Measurements from ENCODE around the gene TMCO4.

Gene TMCO4

GRCh38 chr1:19758227-19758830 lies 41.4 kb downstream of the TMCO4 start:
- ATAC-seq = peak; percentile 93
- TF ChIP-seq POU6F1 (CRISPR knock-in tag; IDR thresholded peaks at IDR 0.05; ENCODE audit: borderline replicate concordance, low read depth) = no peak
- TF ChIP-seq GLIS3 (CRISPR knock-in tag; IDR thresholded peaks at IDR 0.05) = peak; percentile 13; the same call in 1 of the 2 replicates
- TF ChIP-seq CREB5 (CRISPR knock-in tag; IDR thresholded peaks at IDR 0.05; ENCODE audit: low read depth) = 0 out of 2 replicates have a peak, but pooled peaks have one; percentile 38

DNA sequence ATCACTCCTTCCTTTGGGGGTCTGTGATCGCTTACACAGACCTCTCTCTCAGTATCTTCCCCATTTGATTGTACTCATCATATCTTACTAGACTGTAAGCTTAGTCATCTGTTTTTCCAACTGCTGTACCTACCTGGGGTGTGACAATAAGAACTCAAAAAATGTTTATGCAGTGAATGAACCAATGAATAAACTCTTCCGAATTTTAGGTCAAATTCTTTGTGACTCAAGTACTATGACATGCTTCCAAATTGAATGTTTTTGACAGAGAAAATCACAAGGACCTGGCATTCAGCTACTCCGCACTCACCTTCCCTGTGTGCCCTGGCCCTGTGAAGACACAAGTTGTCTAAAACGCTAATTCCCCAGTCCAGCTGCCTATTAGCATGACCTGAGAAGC lies 42.1 kb downstream of the TMCO4 start:
- no peak for TF ChIP-seq BACH2 (CRISPR knock-in tag; IDR thresholded peaks at IDR 0.05; ENCODE audit: borderline replicate concordance)
- TF ChIP-seq ZNF565 (CRISPR knock-in tag; conservative IDR thresholded peaks at IDR 0.05; ENCODE audit: low read depth) = no peak
- TF ChIP-seq, protein P1, sequence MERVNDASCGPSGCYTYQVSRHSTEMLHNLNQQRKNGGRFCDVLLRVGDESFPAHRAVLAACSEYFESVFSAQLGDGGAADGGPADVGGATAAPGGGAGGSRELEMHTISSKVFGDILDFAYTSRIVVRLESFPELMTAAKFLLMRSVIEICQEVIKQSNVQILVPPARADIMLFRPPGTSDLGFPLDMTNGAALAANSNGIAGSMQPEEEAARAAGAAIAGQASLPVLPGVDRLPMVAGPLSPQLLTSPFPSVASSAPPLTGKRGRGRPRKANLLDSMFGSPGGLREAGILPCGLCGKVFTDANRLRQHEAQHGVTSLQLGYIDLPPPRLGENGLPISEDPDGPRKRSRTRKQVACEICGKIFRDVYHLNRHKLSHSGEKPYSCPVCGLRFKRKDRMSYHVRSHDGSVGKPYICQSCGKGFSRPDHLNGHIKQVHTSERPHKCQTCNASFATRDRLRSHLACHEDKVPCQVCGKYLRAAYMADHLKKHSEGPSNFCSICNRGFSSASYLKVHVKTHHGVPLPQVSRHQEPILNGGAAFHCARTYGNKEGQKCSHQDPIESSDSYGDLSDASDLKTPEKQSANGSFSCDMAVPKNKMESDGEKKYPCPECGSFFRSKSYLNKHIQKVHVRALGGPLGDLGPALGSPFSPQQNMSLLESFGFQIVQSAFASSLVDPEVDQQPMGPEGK (CRISPR knock-in tag; IDR thresholded peaks at IDR 0.05; ENCODE audit: borderline replicate concordance) = no peak
- TF ChIP-seq ZFP30 (CRISPR knock-in tag; IDR thresholded peaks at IDR 0.05) = no peak
- no peak for TF ChIP-seq ZNF70 (CRISPR knock-in tag; IDR thresholded peaks at IDR 0.05)
- no peak for TF ChIP-seq ZC3H10 (CRISPR knock-in tag; IDR thresholded peaks at IDR 0.05)
- TF ChIP-seq SNAI2 (CRISPR knock-in tag; IDR thresholded peaks at IDR 0.05) = no peak
- TF ChIP-seq GLIS3 (CRISPR knock-in tag; IDR thresholded peaks at IDR 0.05) = no peak
- no peak for TF ChIP-seq TCF4 (CRISPR knock-in tag; IDR thresholded peaks at IDR 0.05; ENCODE audit: borderline replicate concordance)
- no peak for TF ChIP-seq ZNF8 (CRISPR knock-in tag; IDR thresholded peaks at IDR 0.05)
- ATAC-seq = peak; percentile 5; the same call in 2 of the 3 replicates

DNA sequence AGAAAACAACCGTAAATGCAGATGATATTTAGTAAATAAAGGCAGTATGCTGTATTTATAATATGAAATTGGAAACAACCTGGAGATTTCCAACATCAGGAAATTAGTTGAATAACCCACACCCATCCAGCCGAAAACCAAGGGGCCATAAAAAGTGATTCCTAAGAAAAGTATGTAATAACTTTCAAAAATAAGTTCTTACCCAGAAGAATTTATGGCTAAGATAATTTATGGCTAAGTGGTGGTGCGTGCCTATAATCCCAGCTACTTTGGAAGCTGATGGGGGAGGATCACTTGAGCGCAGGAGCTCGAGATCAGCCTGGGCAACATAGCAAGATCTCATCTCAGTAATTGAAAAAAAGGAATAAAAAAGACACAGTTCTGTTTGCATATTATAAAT lies 43.2 kb downstream of the TMCO4 start:
- no peak for ATAC-seq
- TF ChIP-seq TSHZ2 (CRISPR knock-in tag; IDR thresholded peaks at IDR 0.05) = no peak
- TF ChIP-seq GLIS3 (CRISPR knock-in tag; IDR thresholded peaks at IDR 0.05) = no peak
- no peak for TF ChIP-seq ZNF8 (CRISPR knock-in tag; IDR thresholded peaks at IDR 0.05)
- no peak for TF ChIP-seq OSR1 (CRISPR knock-in tag; IDR thresholded peaks at IDR 0.05)
- TF ChIP-seq RARB (CRISPR knock-in tag; IDR thresholded peaks at IDR 0.05) = no peak
- TF ChIP-seq, protein P2, sequence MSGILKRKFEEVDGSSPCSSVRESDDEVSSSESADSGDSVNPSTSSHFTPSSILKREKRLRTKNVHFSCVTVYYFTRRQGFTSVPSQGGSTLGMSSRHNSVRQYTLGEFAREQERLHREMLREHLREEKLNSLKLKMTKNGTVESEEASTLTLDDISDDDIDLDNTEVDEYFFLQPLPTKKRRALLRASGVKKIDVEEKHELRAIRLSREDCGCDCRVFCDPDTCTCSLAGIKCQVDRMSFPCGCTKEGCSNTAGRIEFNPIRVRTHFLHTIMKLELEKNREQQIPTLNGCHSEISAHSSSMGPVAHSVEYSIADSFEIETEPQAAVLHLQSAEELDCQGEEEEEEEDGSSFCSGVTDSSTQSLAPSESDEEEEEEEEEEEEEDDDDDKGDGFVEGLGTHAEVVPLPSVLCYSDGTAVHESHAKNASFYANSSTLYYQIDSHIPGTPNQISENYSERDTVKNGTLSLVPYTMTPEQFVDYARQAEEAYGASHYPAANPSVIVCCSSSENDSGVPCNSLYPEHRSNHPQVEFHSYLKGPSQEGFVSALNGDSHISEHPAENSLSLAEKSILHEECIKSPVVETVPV (CRISPR knock-in tag; IDR thresholded peaks at IDR 0.05) = no peak
- no peak for TF ChIP-seq POU6F1 (CRISPR knock-in tag; IDR thresholded peaks at IDR 0.05; ENCODE audit: borderline replicate concordance, low read depth)
- TF ChIP-seq ZFP3 (CRISPR knock-in tag; IDR thresholded peaks at IDR 0.05) = no peak
- no peak for TF ChIP-seq ESRRG (CRISPR knock-in tag; IDR thresholded peaks at IDR 0.05)
